SKM-1 (cell line): ENCODE data around the gene CARD10.

Experiments used
- DNase-seq: peaks from one replicate; lab custom pipeline; 2025; ENCODE audit not compliant: unreplicated experiment; lab: John Stamatoyannopoulos, UW

The CARD10 gene, protein sequence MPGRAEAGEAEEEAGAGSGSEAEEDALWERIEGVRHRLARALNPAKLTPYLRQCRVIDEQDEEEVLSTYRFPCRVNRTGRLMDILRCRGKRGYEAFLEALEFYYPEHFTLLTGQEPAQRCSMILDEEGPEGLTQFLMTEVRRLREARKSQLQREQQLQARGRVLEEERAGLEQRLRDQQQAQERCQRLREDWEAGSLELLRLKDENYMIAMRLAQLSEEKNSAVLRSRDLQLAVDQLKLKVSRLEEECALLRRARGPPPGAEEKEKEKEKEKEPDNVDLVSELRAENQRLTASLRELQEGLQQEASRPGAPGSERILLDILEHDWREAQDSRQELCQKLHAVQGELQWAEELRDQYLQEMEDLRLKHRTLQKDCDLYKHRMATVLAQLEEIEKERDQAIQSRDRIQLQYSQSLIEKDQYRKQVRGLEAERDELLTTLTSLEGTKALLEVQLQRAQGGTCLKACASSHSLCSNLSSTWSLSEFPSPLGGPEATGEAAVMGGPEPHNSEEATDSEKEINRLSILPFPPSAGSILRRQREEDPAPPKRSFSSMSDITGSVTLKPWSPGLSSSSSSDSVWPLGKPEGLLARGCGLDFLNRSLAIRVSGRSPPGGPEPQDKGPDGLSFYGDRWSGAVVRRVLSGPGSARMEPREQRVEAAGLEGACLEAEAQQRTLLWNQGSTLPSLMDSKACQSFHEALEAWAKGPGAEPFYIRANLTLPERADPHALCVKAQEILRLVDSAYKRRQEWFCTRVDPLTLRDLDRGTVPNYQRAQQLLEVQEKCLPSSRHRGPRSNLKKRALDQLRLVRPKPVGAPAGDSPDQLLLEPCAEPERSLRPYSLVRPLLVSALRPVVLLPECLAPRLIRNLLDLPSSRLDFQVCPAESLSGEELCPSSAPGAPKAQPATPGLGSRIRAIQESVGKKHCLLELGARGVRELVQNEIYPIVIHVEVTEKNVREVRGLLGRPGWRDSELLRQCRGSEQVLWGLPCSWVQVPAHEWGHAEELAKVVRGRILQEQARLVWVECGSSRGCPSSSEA

DNA sequence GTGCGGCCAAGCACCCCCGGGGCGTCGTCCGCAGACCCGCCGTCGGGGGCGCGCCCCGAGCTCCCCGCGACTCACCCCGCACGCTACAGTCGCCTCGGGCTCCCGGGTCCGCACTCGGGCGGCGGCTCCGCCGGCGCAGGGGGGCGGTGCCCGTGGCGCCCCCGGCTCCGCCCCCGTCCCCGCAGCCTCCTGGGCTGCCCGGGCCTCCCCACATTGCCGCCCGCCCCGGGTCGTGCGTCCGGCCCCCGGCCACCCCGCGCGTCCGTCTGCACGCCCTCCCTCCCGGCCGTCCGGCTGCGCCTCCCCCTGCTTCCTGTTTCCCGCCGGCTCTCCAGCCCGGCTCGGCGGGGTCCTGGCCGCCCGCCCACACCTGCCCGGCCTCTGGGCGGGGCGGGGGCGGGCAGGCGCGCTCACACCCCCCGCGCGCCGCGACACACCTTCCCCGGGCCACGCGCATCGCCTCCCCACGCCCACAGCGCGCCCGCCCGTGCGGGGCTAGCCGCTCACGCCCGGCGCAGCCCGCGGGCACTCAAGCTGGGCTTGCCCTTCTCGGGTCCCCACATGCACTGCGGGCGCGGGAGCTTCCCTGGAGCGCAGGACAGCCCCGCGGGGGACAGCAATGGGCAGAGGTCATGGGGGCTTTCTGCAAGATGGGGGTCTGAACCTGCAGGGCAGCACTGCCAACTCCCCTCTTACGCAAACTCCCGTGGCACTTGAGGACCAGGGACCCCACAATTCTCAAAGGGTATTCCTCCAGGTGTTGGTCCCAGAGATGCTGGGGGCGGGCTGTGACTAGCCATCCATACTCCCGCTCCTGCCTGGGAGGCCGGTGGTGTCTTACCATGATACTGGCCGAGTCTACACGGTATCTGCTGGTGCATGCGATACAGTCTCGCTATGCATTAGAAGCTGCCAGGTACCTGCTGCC, at the start of gene CARD10:
CARD10 (minus strand) TSS at position 148 of the 928 bp plus-strand sequence. CDS start 215 bp downstream, outside the sequence.
- no peak for DNase-seq

DNA sequence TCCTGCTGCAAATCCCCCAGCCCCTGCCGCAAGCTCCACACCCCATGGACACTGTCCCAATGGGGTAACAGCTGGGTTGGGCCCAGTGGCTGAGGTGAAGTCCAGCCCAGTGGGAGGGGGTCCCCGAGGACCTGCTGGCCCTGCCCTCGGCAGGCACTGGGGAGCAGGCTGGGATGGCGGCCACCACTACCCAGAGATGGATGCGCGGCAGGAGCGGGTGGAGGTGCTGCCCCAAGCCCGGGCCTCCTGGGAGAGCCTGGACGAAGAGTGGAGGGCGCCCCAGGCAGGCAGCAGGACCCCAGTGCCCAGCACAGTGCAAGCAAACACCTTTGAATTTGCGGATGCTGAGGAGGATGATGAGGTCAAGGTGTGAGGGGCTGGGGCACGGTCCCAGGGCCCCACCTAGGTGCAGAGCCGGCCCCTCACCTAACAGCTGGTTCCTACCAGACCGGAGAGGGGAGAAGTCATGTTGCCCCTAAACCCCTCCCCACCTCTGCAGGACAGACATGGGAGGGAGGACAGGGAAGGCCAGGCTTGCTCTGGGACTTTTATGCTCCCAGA, 49.3 kb upstream of the CARD10 start:
- no peak for DNase-seq

DNA sequence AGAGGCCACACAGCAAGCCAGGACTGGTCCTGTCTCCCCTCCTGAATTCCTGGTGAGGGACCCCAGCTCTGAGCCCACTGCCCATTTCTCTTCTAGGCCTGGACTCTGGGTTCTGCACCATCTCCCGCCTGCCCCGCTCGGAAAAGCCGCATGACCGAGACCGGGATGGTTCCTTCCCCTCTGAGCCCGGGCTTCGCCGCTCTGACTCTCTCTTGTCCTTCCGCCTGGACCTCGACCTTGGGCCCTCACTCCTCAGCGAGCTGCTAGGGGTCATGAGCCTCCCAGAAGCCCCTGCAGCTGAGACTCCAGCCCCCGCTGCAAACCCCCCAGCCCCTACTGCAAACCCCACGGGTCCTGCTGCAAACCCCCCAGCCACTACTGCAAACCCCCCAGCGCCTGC, 48.8 kb upstream of the CARD10 start:
- DNase-seq = no peak

DNA sequence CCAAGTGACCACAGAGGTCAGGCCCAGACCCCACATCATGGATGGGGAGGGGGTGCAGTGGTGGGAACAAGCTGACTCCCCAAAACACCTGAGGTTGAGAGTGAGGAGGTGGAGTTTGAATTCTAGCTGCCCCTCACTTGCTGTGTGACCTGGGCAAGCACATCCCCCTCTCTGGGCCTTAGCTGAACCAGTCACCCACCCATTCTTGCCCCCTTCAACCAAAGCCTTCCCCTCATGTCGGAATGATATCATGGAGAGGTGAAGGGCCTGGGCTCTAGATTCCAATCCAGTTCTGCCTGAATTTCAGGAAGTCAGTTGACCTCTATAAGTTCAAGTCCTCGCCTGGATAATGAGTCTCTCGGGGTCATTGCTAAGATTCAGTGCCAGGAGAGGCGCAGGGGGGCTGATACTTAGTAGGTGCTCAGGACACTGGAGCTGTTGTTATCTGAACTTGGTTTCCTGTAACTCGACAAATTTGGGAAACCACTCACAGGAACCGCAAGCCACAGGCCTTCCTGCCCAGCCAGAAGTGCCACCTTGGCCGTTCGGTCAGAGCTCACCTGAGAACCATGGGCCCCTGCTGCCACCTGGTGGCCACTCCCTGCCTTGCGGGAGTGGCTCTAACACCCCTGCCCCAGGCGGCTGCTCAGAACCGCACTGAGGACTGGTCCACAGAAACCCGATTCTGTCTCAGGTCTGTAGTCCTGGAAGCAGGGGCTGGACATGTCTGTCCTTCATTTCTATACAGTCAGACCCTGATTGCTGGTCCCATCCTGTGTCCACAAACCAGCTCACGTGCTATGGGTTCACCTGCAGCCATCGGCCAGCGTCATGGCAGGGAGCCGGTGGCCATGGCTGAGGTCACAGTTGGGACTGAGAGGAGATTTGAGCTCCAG, 47.9 kb upstream of the CARD10 start:
- DNase-seq = peak; percentile 42

DNA sequence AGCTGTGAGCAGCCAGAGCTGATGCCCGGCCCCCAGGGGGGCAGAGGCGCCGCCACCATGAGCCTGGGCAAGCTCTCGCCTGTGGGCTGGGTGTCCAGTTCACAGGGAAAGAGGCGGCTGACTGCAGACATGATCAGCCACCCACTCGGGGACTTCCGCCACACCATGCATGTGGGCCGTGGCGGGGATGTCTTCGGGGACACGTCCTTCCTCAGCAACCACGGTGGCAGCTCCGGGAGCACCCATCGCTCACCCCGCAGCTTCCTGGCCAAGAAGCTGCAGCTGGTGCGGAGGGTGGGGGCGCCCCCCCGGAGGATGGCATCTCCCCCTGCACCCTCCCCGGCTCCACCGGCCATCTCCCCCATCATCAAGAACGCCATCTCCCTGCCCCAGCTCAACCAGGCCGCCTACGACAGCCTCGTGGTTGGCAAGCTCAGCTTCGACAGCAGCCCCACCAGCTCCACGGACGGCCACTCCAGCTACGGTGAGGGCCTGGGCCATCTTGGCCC, 47.2 kb upstream of the CARD10 start:
- DNase-seq = no peak

DNA sequence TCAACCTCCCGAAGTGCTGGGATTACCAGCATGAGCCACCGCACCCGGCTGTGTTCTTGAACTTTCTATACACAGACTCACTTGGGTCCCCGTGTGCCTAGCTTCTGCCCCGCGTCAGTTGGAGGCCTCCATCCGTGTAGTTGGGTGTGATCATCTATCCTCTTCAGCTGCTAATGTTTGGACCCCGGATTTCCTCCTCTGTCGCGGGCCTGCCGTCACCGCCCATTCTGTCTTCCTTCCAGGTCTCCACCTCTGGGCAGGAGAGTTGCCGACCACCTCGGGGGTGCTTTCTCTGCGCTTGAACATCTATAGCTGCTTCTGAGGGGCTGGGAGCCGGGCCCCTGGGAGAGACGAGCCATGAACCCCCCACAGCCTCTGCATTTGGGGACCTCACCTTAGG, 46.6 kb upstream of the CARD10 start:
- no peak for DNase-seq

DNA sequence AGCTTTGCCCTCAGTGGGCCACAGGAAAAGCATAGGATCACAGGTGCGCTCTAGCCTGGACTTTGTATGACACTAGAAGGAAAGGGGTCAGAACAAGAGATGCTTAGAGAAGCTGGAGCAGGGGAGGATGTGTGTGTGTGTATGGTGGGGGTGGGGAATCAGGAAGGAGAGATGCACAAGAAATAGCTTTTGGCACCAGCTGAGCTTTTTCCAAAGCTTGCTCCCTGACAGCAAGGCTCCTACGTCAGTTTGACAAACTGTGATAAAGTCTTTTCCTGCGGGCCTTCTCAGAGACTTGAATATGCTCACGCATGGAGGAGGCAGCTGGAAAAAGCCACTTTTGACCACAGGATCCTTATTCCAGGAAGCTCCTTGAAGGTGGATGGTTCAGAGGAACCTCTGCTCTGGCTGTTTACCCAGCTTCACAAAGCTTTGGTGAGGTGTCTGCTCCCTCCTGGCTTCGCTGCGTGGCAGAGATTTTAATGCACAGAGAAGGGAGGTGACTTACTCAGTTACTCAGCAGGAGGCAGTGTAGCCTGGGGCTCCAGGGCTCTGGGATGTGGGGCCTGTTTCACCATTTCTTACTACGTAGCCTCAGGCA, 45.0 kb upstream of the CARD10 start:
- DNase-seq = no peak

DNA sequence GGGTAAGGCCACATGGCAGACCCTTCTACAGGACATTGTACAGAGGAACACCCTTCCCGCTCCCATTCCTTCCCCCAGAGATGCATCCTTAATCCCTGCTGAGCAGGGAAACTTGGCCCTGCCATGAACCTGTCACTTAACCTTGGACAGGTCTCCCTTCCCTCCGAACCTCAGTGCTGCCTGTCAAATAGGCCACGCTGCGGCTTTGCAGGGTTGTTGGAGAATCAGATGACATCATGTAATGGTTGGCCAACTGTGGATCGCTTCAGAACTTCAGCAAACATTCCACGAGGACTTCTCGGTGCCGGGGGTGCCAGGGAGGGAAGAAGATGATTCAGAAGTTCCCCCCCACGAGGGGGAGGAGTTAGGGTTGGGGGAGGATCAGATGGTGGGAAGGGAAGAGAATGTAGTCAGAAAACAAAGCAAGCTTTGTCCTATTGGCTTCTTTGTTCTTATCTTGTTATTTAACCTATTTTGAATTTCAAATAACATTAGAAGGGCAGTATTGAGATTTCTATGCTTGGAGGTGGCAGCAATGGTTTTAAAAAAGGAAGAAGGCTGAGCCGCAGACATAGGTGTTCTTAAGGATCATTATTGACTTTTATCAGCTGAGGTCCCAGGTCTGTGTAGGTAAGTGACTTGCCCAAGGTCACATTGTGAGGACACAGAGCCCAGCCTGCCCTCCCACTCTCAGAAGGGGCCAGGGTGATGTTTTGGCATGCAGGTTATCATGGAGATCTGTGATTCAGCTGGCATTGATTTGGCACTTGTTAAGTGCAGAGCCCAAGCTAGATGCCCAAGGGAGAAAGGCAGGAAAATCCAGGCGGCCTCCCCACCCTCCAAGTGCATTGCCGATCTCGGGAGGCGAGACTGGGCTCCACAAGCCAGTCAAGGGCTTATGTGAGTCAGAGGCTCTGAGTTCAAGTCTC, 44.2 kb upstream of the CARD10 start:
- no peak for DNase-seq

DNA sequence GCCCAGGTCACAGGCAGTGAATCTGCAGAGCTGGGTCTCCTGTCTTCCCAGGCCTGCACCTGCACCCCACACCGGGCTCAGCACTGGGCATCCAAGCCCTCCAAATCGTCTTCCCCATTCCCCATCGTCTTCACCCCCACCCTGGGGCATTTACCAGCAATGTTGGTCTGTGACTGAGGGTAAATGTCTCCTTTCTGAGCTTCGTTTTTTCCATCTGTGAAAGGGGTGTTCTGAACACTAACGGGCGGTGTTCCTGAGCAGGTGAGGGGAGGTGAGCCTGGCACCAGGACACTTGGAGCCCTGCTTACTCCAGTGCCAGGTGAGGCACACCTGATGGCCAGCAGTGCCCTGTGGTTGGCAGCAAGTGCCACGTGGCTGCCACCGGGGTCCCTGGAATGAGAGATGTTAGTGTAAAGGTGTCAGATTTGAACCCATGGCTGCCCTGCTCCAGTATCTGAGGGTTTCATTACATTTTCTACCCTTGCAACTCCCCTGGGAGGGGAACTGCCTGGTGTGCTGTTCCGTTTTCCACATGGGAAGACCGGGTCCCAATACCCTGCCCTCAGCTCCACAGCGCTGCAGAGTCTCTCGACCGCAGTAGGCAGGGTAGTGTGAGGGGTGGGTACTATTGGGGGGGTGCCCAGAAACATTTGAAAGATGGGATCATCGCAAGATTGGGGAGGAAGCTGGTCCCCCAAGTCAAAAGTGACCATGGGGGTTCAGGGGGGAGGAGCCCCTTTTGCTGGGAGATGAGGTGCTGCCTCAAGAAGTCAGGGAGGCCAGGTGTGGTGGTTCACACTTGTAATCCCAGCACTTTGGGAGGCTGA, 43.0 kb upstream of the CARD10 start:
- no peak for DNase-seq

DNA sequence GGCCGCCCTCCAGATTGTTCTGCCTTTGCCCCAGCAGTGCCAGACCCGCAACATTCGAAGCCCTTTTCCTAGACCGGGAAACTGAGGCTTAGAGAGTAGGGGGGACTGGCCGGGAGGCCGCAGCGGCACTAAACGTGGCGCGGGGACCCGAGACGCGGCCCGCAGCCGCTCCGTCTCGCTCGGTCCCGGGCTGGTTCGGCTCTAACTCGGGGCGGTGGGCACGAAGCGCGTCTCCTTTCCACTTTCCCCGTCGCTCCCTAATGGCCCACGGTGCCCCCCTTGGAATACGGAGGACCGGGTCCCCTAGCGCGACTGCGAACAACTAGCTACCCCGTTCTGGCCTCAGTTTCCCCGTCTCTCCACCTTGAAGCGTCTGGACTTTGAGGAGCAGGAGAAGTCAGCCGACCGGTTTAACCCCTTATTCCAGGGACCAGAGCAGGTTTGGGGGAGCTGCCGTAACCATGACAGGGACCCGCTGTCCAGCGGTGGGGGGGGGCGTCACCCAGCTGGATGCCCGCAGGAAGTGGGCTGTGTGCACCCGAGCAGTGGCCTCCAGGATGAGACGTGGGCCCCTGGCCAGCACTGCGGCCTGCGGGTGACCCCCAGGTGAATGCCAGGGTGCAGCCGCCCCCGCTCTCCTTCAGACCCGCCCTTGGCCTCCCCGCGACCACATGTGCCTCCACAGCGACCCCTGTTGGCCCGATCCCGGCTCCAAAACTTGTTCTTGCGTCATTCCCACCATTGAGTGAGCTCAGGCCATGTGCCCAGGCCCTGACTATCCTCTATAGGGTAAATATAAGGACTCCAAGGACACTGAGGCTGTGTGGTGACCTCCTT, 42.2 kb upstream of the CARD10 start:
- peak; percentile 45 for DNase-seq

DNA sequence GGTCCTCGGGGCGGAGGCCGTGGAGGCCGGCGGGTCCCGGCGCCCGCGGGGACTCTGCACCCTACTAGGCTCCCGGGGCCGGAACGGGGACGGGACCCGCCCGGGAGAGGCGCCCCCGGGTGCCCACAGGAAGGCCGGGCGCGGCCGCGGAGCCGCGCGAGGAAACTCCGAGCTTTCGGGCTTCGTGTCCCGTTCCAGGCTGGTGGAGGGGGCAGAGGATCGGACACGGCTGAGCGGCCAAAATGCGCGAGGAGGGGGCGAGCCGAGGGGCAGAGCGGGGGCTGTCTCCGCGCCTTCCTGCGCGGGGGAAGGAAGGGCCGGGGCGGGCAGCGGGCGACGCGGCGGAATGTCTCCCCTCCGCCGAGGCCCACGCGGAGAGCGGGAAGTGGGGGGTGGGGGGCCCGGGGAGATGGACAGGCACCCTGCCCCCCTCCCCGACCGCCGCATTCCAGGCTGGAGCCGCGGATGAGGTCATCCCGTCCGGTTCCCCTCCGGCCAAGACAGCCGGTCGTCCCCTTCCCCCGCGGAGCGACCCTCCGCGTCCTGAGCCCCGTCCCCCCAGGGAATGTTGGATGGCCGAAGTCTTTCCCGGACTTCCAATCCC, 41.5 kb upstream of the CARD10 start:
- no peak for DNase-seq

DNA sequence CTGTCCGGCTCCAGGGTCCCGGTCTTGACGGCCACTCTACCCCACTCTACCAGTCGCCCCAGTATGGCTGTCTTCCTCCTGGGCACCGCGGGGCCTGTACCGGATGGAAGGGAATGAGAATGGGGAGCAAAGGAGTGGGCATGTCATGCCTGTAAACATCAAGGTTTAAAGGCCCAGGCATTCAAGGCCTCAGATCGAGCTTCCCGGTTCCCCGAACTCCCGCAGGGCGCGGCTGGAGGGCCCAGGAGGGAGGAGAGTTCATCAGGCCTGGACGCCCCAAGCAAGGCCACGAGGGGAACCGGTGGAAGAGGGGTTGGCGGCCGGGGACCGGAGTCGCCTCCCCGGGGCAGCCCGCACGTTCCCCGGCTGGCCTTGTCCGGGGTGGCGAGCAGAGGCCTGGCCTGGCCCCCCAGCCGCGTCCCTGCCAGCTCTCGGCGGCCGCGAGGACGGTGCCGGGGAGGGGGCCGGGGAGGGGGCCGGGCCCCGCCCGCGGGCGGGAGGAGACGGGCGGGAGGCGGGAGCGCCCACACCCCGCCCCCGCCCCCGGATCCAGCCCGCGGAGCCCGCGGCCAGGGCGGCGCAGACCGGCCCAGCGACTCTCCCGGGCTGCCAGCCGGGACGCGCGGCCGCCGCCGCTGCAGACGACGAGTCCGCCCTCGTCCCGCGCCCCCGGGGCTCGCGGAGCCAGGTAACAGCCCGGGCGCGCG, 40.8 kb upstream of the CARD10 start, which contains the start of gene CDC42EP1:
CDC42EP1 (plus strand) TSS at position 580 of the 707 bp plus-strand sequence. CDS start 5,870 bp downstream, outside the sequence.
- no peak for DNase-seq

DNA sequence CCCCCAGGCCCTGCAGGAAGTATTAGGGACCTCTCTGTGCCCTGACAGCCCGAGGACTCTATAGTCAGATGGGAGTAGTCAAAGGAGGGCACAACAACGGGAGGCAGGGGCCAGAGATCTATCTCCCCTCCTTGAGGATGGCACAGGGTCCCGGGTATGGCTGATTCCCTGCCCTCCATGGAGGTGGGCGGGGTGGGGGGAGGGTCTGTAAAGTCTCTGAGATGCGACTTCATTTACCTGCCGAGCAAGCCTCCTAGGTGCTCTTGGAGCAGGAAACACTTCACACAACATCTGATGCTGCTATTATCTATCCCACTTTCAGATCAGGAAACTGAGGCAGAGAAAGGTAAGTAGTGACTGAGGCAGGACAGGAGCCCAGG, 40.3 kb upstream of the CARD10 start:
- DNase-seq = no peak

DNA sequence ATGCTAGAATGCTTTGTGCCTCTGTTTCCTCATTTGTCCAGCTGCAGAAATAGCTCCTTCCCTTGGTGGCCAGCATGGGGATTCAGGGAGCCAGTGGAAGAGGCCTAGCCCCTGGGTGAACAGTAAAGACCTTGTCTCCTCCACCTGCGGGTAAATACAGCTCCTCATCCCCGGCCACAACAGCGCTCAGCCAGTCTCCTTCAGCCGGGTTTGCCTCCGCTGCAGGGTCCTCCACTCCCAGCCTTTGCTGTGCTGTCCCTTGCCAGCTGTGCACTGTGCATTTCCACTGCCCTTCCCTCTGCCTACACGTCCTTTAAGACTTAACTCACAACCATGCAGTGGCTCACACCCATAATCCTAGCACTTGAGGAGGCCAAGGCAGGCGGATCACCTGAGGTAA, 39.6 kb upstream of the CARD10 start:
- DNase-seq = no peak
